ENCODE data around the gene WDR93. TPM values are rescaled to one million over a fixed set of nuclear protein-coding genes. Genes with fewer than 3 reads are reported as not detected.

WDR93 gene
- polyA plus RNA-seq, 3 donors, result not detected

GRCh38 chr15:89649716-89650115 lies 40.9 kb upstream of the WDR93 start:
- peaks cover 0 to 5% of the 10 kb centered on the region in 2 donors for H3K9me3 ChIP-seq (replicated peaks in 1 of 2; ENCODE audit: control insufficient read depth in 1 of 2, insufficient read depth in 1 of 2, low read length in 2 of 2)
- Mint-ChIP-seq H3K4me3 (no peak overlapping the region), H3K4me1 (peaks cover 9% of the 10 kb centered on the region), H3K36me3 (peaks cover 0 to 7% of the 10 kb centered on the region in 2 donors), H3K9me3 (peaks cover 2 to 8% (median 5%) of the 10 kb centered on the region in 7 donors), H3K27me3 (ENCODE audit: low read depth in 3 of 3) (peaks cover 15 to 24% (median 19%) of the 10 kb centered on the region in 3 donors), H3K27ac (no peak overlapping the region)
- no peak overlapping the region for H2AFZ ChIP-seq (ENCODE audit: insufficient read depth, low read depth, low read length, poor library complexity, severe bottlenecking)
- no peak overlapping the region for H3K9ac ChIP-seq (ENCODE audit: insufficient read depth, low read length, poor library complexity, severe bottlenecking)
- H3K4me2 ChIP-seq (replicated peaks; ENCODE audit: extremely low read depth, low read length, poor library complexity, severe bottlenecking), result no peak overlapping the region
- peaks cover 2 to 3% of the 10 kb centered on the region in 2 donors for H3K4me1 ChIP-seq (ENCODE audit: control insufficient read depth in 1 of 2, insufficient read depth in 2 of 2, low read length in 2 of 2)
- no peak overlapping the region for H3K4me3 ChIP-seq (replicated peaks in 1 of 3; ENCODE audit: low read depth in 2 of 3, low read length in 3 of 3)
- no peak overlapping the region for H3K27ac ChIP-seq (ENCODE audit: low read depth in 1 of 2, low read length in 2 of 2)
- no peak for DNase-seq
- intact Hi-C loops (cut with micrococcal nuclease), result no loop called here
- no peaks in the 10 kb centered on the region for H3K79me2 ChIP-seq (ENCODE audit: insufficient read depth, low read length)
- WGBS (ENCODE audit: insufficient coverage), result 95% methylated on average over 14 of the region's 15 CpGs
- peaks cover 13 to 15% of the 10 kb centered on the region in 2 donors for H3K27me3 ChIP-seq (ENCODE audit: control insufficient read depth in 2 of 2, insufficient read depth in 2 of 2, low read length in 2 of 2)
- no peaks in the 10 kb centered on the region for H3K36me3 ChIP-seq (replicated peaks in 1 of 2; ENCODE audit: control insufficient read depth in 1 of 2, insufficient read depth in 2 of 2, low read length in 2 of 2)
- H4K20me1 ChIP-seq (ENCODE audit: insufficient read depth, low read length), result no peaks in the 10 kb centered on the region
- TF ChIP-seq, protein P1, sequence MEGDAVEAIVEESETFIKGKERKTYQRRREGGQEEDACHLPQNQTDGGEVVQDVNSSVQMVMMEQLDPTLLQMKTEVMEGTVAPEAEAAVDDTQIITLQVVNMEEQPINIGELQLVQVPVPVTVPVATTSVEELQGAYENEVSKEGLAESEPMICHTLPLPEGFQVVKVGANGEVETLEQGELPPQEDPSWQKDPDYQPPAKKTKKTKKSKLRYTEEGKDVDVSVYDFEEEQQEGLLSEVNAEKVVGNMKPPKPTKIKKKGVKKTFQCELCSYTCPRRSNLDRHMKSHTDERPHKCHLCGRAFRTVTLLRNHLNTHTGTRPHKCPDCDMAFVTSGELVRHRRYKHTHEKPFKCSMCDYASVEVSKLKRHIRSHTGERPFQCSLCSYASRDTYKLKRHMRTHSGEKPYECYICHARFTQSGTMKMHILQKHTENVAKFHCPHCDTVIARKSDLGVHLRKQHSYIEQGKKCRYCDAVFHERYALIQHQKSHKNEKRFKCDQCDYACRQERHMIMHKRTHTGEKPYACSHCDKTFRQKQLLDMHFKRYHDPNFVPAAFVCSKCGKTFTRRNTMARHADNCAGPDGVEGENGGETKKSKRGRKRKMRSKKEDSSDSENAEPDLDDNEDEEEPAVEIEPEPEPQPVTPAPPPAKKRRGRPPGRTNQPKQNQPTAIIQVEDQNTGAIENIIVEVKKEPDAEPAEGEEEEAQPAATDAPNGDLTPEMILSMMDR (IDR thresholded peaks at IDR 0.05), result no peak

- Histone ChIP-seq H3K27ac (ENCODE audit: low read depth in 1 of 2, low read length in 2 of 2) (no peak overlapping the region), H3K27me3 (ENCODE audit: control insufficient read depth in 2 of 2, insufficient read depth in 2 of 2, low read length in 2 of 2) (peaks cover 30 to 36% of the 10 kb centered on the region in 2 donors), H2AFZ (ENCODE audit: insufficient read depth, low read depth, low read length, poor library complexity, severe bottlenecking) (no peak overlapping the region), H3K79me2 (ENCODE audit: insufficient read depth, low read length) (no peaks in the 10 kb centered on the region), H3K9ac (ENCODE audit: insufficient read depth, low read length, poor library complexity, severe bottlenecking) (no peak overlapping the region), H3K4me3 (replicated peaks in 1 of 3; ENCODE audit: low read depth in 2 of 3, low read length in 3 of 3) (no peak overlapping the region), H3K36me3 (replicated peaks in 1 of 2; ENCODE audit: control insufficient read depth in 1 of 2, insufficient read depth in 2 of 2, low read length in 2 of 2) (no peaks in the 10 kb centered on the region), H3K4me1 (ENCODE audit: control insufficient read depth in 1 of 2, insufficient read depth in 2 of 2, low read length in 2 of 2) (peaks cover 7 to 14% of the 10 kb centered on the region in 2 donors), H4K20me1 (ENCODE audit: insufficient read depth, low read length) (no peaks in the 10 kb centered on the region), H3K9me3 (replicated peaks in 1 of 2; ENCODE audit: control insufficient read depth in 1 of 2, insufficient read depth in 1 of 2, low read length in 2 of 2) (peaks cover 0 to 5% of the 10 kb centered on the region in 2 donors), H3K4me2 (replicated peaks; ENCODE audit: extremely low read depth, low read length, poor library complexity, severe bottlenecking) (no peak overlapping the region)
- Mint-ChIP-seq H3K27ac (no peak overlapping the region), H3K4me1 (peaks cover 14% of the 10 kb centered on the region), H3K36me3 (peaks cover 7 to 15% of the 10 kb centered on the region in 2 donors), H3K9me3 (peaks cover 2 to 11% (median 9%) of the 10 kb centered on the region in 7 donors), H3K27me3 (ENCODE audit: low read depth in 3 of 3) (peaks cover 28 to 45% (median 42%) of the 10 kb centered on the region in 3 donors), H3K4me3 (no peak overlapping the region)
- DNase-seq, result no peak
- 92% methylated on average over 7 of the region's 7 CpGs for WGBS (ENCODE audit: insufficient coverage)
- intact Hi-C loops (cut with micrococcal nuclease), result no loop called here
- TF ChIP-seq, protein P1 (IDR thresholded peaks at IDR 0.05), result no peak
Measured at GRCh38 chr15:89652131-89652530, 38.5 kb upstream of the WDR93 start.

All from CD14-positive monocyte (primary cell).